Measurements from ENCODE around the gene SDCBP2. TPM values are rescaled to one million over a fixed set of nuclear protein-coding genes. Genes with fewer than 3 reads are reported as not detected.

SDCBP2 gene
- total and polyA plus RNA-seq, 9 donors: 0.92 to 34.7 (median 3.7) TPM

GRCh38 chr20:1321654-1321939 is 7.3 kb downstream of the SDCBP2 start:
- H3K4me3 ChIP-seq: no peak overlapping the region
- intact Hi-C loops (cut with DNase I): loop anchor here in 1 of 4 donors (10.0 kb wide), 1 partner anchor 783 kb away; the partner anchor contains the start of gene STK35
- DNase-seq: no peak
- no peaks in the 10 kb centered on the region for H3K27me3 ChIP-seq
- TF ChIP-seq CTCF (IDR thresholded peaks at IDR 0.05) (no peak), POLR2A (IDR thresholded peaks at IDR 0.05) (no peak), EP300 (IDR thresholded peaks at IDR 0.05) (no peak)
- H3K27ac ChIP-seq: no peak overlapping the region
- whole genome bisulfite sequencing, 3 donors: 33 to 46% (median 45%) methylated on average over 4 of the region's 4 CpGs
- H3K4me1 ChIP-seq (ENCODE audit: insufficient read depth): peaks cover 8% of the 10 kb centered on the region
- H3K9me3 ChIP-seq: no peaks in the 10 kb centered on the region
- H3K36me3 ChIP-seq: no peaks in the 10 kb centered on the region

- Histone ChIP-seq H3K9me3 (no peaks in the 10 kb centered on the region), H3K27ac (no peak overlapping the region), H3K4me1 (ENCODE audit: insufficient read depth) (peaks cover 4% of the 10 kb centered on the region), H3K4me3 (no peak overlapping the region), H3K27me3 (no peaks in the 10 kb centered on the region), H3K36me3 (no peaks in the 10 kb centered on the region)
- 54 to 63% (median 57%) methylated on average over 17 of the region's 17 CpGs for WGBS, 3 donors
- no peak for DNase-seq
- intact Hi-C loops (cut with DNase I): loop anchor here in 1 of 4 donors (10.0 kb wide), 1 partner anchor 784 kb away; the partner anchor contains the start of gene STK35
- TF ChIP-seq EP300 (IDR thresholded peaks at IDR 0.05) (no peak), CTCF (IDR thresholded peaks at IDR 0.05) (no peak), POLR2A (IDR thresholded peaks at IDR 0.05) (no peak)
Observed at GRCh38 chr20:1320902-1321653, 7.9 kb downstream of the SDCBP2 start.

GRCh38 chr20:1320016-1320415 is 8.9 kb downstream of the SDCBP2 start:
- TF ChIP-seq EP300 (IDR thresholded peaks at IDR 0.05) (no peak), POLR2A (IDR thresholded peaks at IDR 0.05) (no peak), CTCF (IDR thresholded peaks at IDR 0.05) (no peak)
- Histone ChIP-seq H3K9me3 (no peaks in the 10 kb centered on the region), H3K36me3 (no peaks in the 10 kb centered on the region), H3K27ac (no peak overlapping the region), H3K4me3 (no peak overlapping the region), H3K27me3 (no peaks in the 10 kb centered on the region), H3K4me1 (ENCODE audit: insufficient read depth) (peaks cover 3% of the 10 kb centered on the region)
- no peak for DNase-seq
- WGBS, 3 donors: 92 to 94% (median 92%) methylated on average over 6 of the region's 6 CpGs
- intact Hi-C loops (cut with DNase I): loop anchor here in 1 of 4 donors (10.0 kb wide), 1 partner anchor 785 kb away; the partner anchor contains the start of gene STK35

- Histone ChIP-seq H3K4me3 (no peak overlapping the region), H3K27me3 (no peaks in the 10 kb centered on the region), H3K9me3 (no peaks in the 10 kb centered on the region), H3K4me1 (ENCODE audit: insufficient read depth) (peaks cover under 1% of the 10 kb centered on the region), H3K27ac (no peak overlapping the region), H3K36me3 (no peaks in the 10 kb centered on the region)
- no peak for DNase-seq
- 77 to 91% (median 90%) methylated on average over 4 of the region's 4 CpGs for WGBS, 3 donors
- TF ChIP-seq EP300 (IDR thresholded peaks at IDR 0.05): no peak
- no peak for TF ChIP-seq POLR2A (IDR thresholded peaks at IDR 0.05)
- TF ChIP-seq CTCF (IDR thresholded peaks at IDR 0.05): no peak
- intact Hi-C loops (cut with DNase I): no loop called here
Observed at GRCh38 chr20:1319462-1319861, 9.5 kb downstream of the SDCBP2 start.

All from ovary (tissue), 9 donors.